ENCODE data around the gene YARS1. TPM values are rescaled to one million over a fixed set of nuclear protein-coding genes. Genes with fewer than 3 reads are reported as not detected.

The YARS1 gene
- polyA plus RNA-seq, 3 donors: 38.1 to 42.7 (median 39.8) TPM

DNA sequence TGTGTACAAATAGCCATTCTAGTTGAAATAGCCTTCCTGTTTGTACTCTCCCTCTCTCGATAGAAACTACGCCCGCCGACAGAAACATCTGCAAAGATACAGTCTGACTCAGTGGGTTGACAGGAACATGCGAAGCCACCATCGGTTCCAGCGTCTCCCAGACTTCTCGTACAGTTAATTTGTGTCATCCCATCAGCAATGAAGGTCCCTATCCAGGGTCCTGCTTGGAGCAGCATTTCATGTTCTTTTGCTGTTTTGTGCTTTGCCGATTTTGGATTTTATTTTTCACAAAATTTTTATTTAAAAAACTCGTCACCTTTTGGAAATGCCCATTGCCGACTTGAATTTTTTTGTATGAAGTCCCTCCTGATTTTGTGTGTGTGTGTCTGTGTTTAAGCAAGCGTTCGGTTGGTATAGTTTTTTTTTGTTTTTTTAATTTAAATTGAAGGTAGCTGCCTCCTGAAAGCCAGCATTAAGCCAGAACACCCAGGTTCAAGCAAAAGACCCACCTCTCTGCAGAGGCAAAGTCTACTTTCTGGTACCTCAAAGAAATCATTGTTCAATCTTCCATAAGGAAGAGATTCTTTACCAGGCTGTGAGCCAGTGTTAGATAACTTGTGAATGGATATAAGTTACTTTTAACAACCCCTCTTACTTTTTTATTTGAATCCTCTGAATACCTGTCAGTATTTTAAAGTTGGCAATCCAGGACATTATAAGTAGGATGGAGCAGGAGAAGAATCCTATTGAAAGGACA lies 38.9 kb upstream of the YARS1 start:
- no peaks in the 10 kb centered on the region for H3K79me2 ChIP-seq (ENCODE audit: insufficient read depth, low read length)
- peaks cover 58 to 93% of the 10 kb centered on the region in 2 donors for H3K36me3 ChIP-seq (replicated peaks in 1 of 2; ENCODE audit: control insufficient read depth in 1 of 2, insufficient read depth in 2 of 2, low read length in 2 of 2)
- Mint-ChIP-seq H3K27me3 (ENCODE audit: low read depth in 3 of 3) (no peaks in the 10 kb centered on the region), H3K4me3 (no peak overlapping the region), H3K27ac (no peak overlapping the region), H3K4me1 (no peaks in the 10 kb centered on the region), H3K36me3 (peaks cover 63 to 83% of the 10 kb centered on the region in 2 donors), H3K9me3 (peaks cover 0 to 2% (median 0%) of the 10 kb centered on the region in 7 donors)
- no peak overlapping the region for H3K27ac ChIP-seq (ENCODE audit: low read depth in 1 of 2, low read length in 2 of 2)
- H2AFZ ChIP-seq (ENCODE audit: insufficient read depth, low read depth, low read length, poor library complexity, severe bottlenecking): no peak overlapping the region
- 99% methylated on average over 8 of the region's 13 CpGs for WGBS (ENCODE audit: insufficient coverage)
- no peak for DNase-seq
- H4K20me1 ChIP-seq (ENCODE audit: insufficient read depth, low read length): no peaks in the 10 kb centered on the region
- no peak overlapping the region for H3K9ac ChIP-seq (ENCODE audit: insufficient read depth, low read length, poor library complexity, severe bottlenecking)
- no peak overlapping the region for H3K4me2 ChIP-seq (replicated peaks; ENCODE audit: extremely low read depth, low read length, poor library complexity, severe bottlenecking)
- H3K4me1 ChIP-seq (ENCODE audit: control insufficient read depth in 1 of 2, insufficient read depth in 2 of 2, low read length in 2 of 2): no peaks in the 10 kb centered on the region
- no peaks in the 10 kb centered on the region for H3K9me3 ChIP-seq (replicated peaks in 1 of 2; ENCODE audit: control insufficient read depth in 1 of 2, insufficient read depth in 1 of 2, low read length in 2 of 2)
- H3K4me3 ChIP-seq (replicated peaks in 1 of 3; ENCODE audit: low read depth in 2 of 3, low read length in 3 of 3): no peak overlapping the region
- no peaks in the 10 kb centered on the region for H3K27me3 ChIP-seq (ENCODE audit: control insufficient read depth in 2 of 2, insufficient read depth in 2 of 2, low read length in 2 of 2)
- intact Hi-C loops (cut with micrococcal nuclease): no loop called here
- TF ChIP-seq, protein P1, sequence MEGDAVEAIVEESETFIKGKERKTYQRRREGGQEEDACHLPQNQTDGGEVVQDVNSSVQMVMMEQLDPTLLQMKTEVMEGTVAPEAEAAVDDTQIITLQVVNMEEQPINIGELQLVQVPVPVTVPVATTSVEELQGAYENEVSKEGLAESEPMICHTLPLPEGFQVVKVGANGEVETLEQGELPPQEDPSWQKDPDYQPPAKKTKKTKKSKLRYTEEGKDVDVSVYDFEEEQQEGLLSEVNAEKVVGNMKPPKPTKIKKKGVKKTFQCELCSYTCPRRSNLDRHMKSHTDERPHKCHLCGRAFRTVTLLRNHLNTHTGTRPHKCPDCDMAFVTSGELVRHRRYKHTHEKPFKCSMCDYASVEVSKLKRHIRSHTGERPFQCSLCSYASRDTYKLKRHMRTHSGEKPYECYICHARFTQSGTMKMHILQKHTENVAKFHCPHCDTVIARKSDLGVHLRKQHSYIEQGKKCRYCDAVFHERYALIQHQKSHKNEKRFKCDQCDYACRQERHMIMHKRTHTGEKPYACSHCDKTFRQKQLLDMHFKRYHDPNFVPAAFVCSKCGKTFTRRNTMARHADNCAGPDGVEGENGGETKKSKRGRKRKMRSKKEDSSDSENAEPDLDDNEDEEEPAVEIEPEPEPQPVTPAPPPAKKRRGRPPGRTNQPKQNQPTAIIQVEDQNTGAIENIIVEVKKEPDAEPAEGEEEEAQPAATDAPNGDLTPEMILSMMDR (IDR thresholded peaks at IDR 0.05): no peak

GRCh38 chr1:32848354-32849063 lies 31.4 kb upstream of the YARS1 start:
- no peak overlapping the region for H3K4me3 Mint-ChIP-seq

More at GRCh38 chr1:32848354-32849063, 31.4 kb upstream of the YARS1 start:
- no peak overlapping the region for H3K27ac ChIP-seq (ENCODE audit: low read depth in 1 of 2, low read length in 2 of 2)
- no peaks in the 10 kb centered on the region for H3K27me3 ChIP-seq (ENCODE audit: control insufficient read depth in 2 of 2, insufficient read depth in 2 of 2, low read length in 2 of 2)
- H3K9me3 Mint-ChIP-seq: peaks cover 0 to 10% (median 4%) of the 10 kb centered on the region in 7 donors
- no peak for DNase-seq
- H3K9me3 ChIP-seq (replicated peaks in 1 of 2; ENCODE audit: control insufficient read depth in 1 of 2, insufficient read depth in 1 of 2, low read length in 2 of 2): peaks cover 0 to 13% of the 10 kb centered on the region in 2 donors
- H3K79me2 ChIP-seq (ENCODE audit: insufficient read depth, low read length): no peaks in the 10 kb centered on the region
- TF ChIP-seq, protein P1 (IDR thresholded peaks at IDR 0.05): no peak
- H3K4me3 ChIP-seq (replicated peaks in 1 of 3; ENCODE audit: low read depth in 2 of 3, low read length in 3 of 3): no peak overlapping the region
- H3K4me1 ChIP-seq (ENCODE audit: control insufficient read depth in 1 of 2, insufficient read depth in 2 of 2, low read length in 2 of 2): no peaks in the 10 kb centered on the region
- no peak overlapping the region for H3K4me2 ChIP-seq (replicated peaks; ENCODE audit: extremely low read depth, low read length, poor library complexity, severe bottlenecking)
- H2AFZ ChIP-seq (ENCODE audit: insufficient read depth, low read depth, low read length, poor library complexity, severe bottlenecking): no peak overlapping the region
- no peak overlapping the region for H3K9ac ChIP-seq (ENCODE audit: insufficient read depth, low read length, poor library complexity, severe bottlenecking)
- intact Hi-C loops (cut with micrococcal nuclease): no loop called here
- H4K20me1 ChIP-seq (ENCODE audit: insufficient read depth, low read length): no peaks in the 10 kb centered on the region
- H3K36me3 ChIP-seq (replicated peaks in 1 of 2; ENCODE audit: control insufficient read depth in 1 of 2, insufficient read depth in 2 of 2, low read length in 2 of 2): peaks cover 45 to 79% of the 10 kb centered on the region in 2 donors
- no peak overlapping the region for H3K27ac Mint-ChIP-seq
- WGBS (ENCODE audit: insufficient coverage): no CpG with 5 or more reads among the region's 2 CpGs
- no peaks in the 10 kb centered on the region for H3K27me3 Mint-ChIP-seq (ENCODE audit: low read depth in 3 of 3)
- no peaks in the 10 kb centered on the region for H3K4me1 Mint-ChIP-seq
- H3K36me3 Mint-ChIP-seq: peaks cover 32 to 69% of the 10 kb centered on the region in 2 donors

Measured in CD14-positive monocyte (primary cell).